ENCODE data around the gene PLCH1. TPM values are rescaled to one million over a fixed set of nuclear protein-coding genes. Genes with fewer than 3 reads are reported as not detected.
A peak's percentile ranks its signal among the peaks of the same experiment; 100 is the strongest.

The PLCH1 gene
- total RNA-seq, 1 experiment from 2014 or later: 8.9 TPM

GRCh38 chr3:155637567-155637966, 107.3 kb downstream of the PLCH1 start:
- ATAC-seq: no peak
- TF ChIP-seq IRF2 (CRISPR knock-in tag; IDR thresholded peaks at IDR 0.05; ENCODE audit: borderline replicate concordance, low read depth) (no peak), CTCF (IDR thresholded peaks at IDR 0.05) (no peak), USF1 (CRISPR knock-in tag; IDR thresholded peaks at IDR 0.05) (no peak)
- CTCF ChIA-PET: no interaction called here

GRCh38 chr3:155635056-155635455, 109.8 kb downstream of the PLCH1 start:
- Mint-ChIP-seq H3K27me3 (ENCODE audit: low read depth) (no peaks in the 10 kb centered on the region), H3K9me3 (no peaks in the 10 kb centered on the region), H3K4me1 (peaks cover 34% of the 10 kb centered on the region), H3K36me3 (no peaks in the 10 kb centered on the region), H3K27ac (peak overlapping the region; percentile 3; the same call in 1 of the 2 replicates), H3K4me3 (no peak overlapping the region)
- POLR2A ChIA-PET: no interaction called here
- ATAC-seq: no peak
- DNase-seq (ENCODE audit: low spot score): no peak
- CTCF ChIA-PET: interaction anchor here (1.2 kb wide), 2 partner anchors 67 to 171 kb away, joined by 3 read pairs; partner anchors contain the start of gene C3orf33
- TF ChIP-seq ZMAT4 (CRISPR knock-in tag; IDR thresholded peaks at IDR 0.05): no peak
- TF ChIP-seq USF2 (CRISPR knock-in tag; IDR thresholded peaks at IDR 0.05): no peak
- no peak for TF ChIP-seq ELF4 (CRISPR knock-in tag; IDR thresholded peaks at IDR 0.05; ENCODE audit: low read depth)
- TF ChIP-seq TCF7 (CRISPR knock-in tag; IDR thresholded peaks at IDR 0.05; ENCODE audit: low read depth): no peak
- no peak for TF ChIP-seq CBFB (CRISPR knock-in tag; IDR thresholded peaks at IDR 0.05; ENCODE audit: low read depth)
- TF ChIP-seq HMGXB4 (CRISPR knock-in tag; IDR thresholded peaks at IDR 0.05): no peak
- no peak for TF ChIP-seq EMX1 (CRISPR knock-in tag; IDR thresholded peaks at IDR 0.05)
- no peak for TF ChIP-seq MLX (CRISPR knock-in tag; IDR thresholded peaks at IDR 0.05)
- no peak for TF ChIP-seq ZNF232 (CRISPR knock-in tag; IDR thresholded peaks at IDR 0.05)
- no peak for TF ChIP-seq MYBL2 (CRISPR knock-in tag; IDR thresholded peaks at IDR 0.05)
- TF ChIP-seq NR1H2 (CRISPR knock-in tag; IDR thresholded peaks at IDR 0.05): no peak
- TF ChIP-seq RORB (CRISPR knock-in tag; IDR thresholded peaks at IDR 0.05): no peak
- no peak for TF ChIP-seq ZNF425 (CRISPR knock-in tag; conservative IDR thresholded peaks at IDR 0.05)
- TF ChIP-seq SMAD3 (CRISPR knock-in tag; IDR thresholded peaks at IDR 0.05; ENCODE audit: borderline replicate concordance): no peak
- TF ChIP-seq GRHL2 (CRISPR knock-in tag; IDR thresholded peaks at IDR 0.05; ENCODE audit: insufficient replicate concordance, severe bottlenecking): no peak
- no peak for TF ChIP-seq ZNF263 (CRISPR knock-in tag; IDR thresholded peaks at IDR 0.05; ENCODE audit: low read depth)
- TF ChIP-seq FOXP4 (CRISPR knock-in tag; IDR thresholded peaks at IDR 0.05): no peak

More at GRCh38 chr3:155637567-155637966, 107.3 kb downstream of the PLCH1 start:
- peaks cover 29% of the 10 kb centered on the region for H3K4me1 Mint-ChIP-seq
- no peak for DNase-seq (ENCODE audit: low spot score)
- H3K36me3 Mint-ChIP-seq: no peaks in the 10 kb centered on the region
- no peaks in the 10 kb centered on the region for H3K9me3 Mint-ChIP-seq
- H3K27me3 Mint-ChIP-seq (ENCODE audit: low read depth): no peaks in the 10 kb centered on the region
- no peak overlapping the region for H3K4me3 Mint-ChIP-seq
- no peak overlapping the region for H3K27ac Mint-ChIP-seq
- POLR2A ChIA-PET: no interaction called here
